Gastrocnemius medialis (tissue), 4 donors: ENCODE measurements around the gene CSF3. TPM values are rescaled to one million over a fixed set of nuclear protein-coding genes. Genes with fewer than 3 reads are reported as not detected.

Experiments
- ATAC-seq, 2 donors: fragments of 150-250 bp; one replicate each; pipeline ENCODE4 v1.9.1; 2016
- DNase-seq, 2 donors: peaks; one replicate each; pipeline ENCODE4 v3.0.0-alpha.2; 2019
- H3K27ac ChIP-seq, 4 donors: fragments of 200-600 bp; sonication (generic); 1 replicate in 1 of 4; 2 replicates in 3 of 4; pipeline ENCODE4 v1.5.1; 2016 to 2018; ENCODE audit warnings: mild to moderate bottlenecking in 2 of 4, moderate library complexity in 1 of 4
- H3K27me3 ChIP-seq, 3 donors: fragments of 200-600 bp; sonication (generic) in 2 of 3; 1 replicate in 1 of 3; 2 replicates in 2 of 3; pipeline versions ENCODE4 v1.5.1 to v1.6.0; 2016 to 2019; ENCODE audit warnings: mild to moderate bottlenecking in 1 of 3, moderate library complexity in 1 of 3
- H3K36me3 ChIP-seq, 2 donors: fragments of 200-600 bp; sonication (generic) in 1 of 2; one replicate each; pipeline ENCODE4 v1.5.1; 2017 to 2018
- H3K4me1 ChIP-seq, 2 donors: fragments of 200-600 bp; sonication (generic) in 1 of 2; one replicate each; pipeline ENCODE4 v1.5.1; 2016 to 2017; ENCODE audit warnings: mild to moderate bottlenecking in 2 of 2
- H3K4me3 ChIP-seq, 4 donors: fragments of 200-600 bp; sonication (generic) in 3 of 4; 1 replicate in 1 of 4; 2 replicates in 3 of 4; pipeline ENCODE4 v1.5.1; 2016 to 2019; ENCODE audit warnings: mild to moderate bottlenecking in 2 of 4
- H3K9me3 ChIP-seq, 3 donors: fragments of 200-600 bp; sonication (generic) in 2 of 3; 1 replicate in 1 of 3; 2 replicates in 2 of 3; pipeline ENCODE4 v1.5.1; 2016 to 2019
- CTCF ChIP-seq, 5 experiments: fragments of 450-650 bp in 3 of 5; fragments of 200-600 bp in 2 of 5; sonication (generic) in 2 of 5; IDR thresholded peaks in 4 of 5; conservative IDR thresholded peaks in 1 of 5; 1 replicate in 4 of 5; 2 replicates in 1 of 5; pipeline ENCODE4 v1.5.1; 2016 to 2019; ENCODE audit warnings: antibody characterized with exemption in 5 of 5, mild to moderate bottlenecking in 3 of 5, moderate library complexity in 3 of 5
- POLR2A ChIP-seq, 2 donors: fragments of 450-650 bp; IDR thresholded peaks; one replicate each; pipeline ENCODE4 v1.6.1; 2017; ENCODE audit warnings: antibody characterized with exemption in 2 of 2, mild to moderate bottlenecking in 2 of 2, moderate library complexity in 2 of 2
- in situ Hi-C, 4 donors: fragments of 200-750 bp; cut with MboI; loops; one replicate each; pipeline versions ENCODE4 v1.15.0 to v1.8.0; 2017; ENCODE audit warnings: low sequenced_read_pairs in 4 of 4
- intact Hi-C: fragments of 100-400 bp; cut with DNase I; formaldehyde crosslinking; loops from one replicate; pipeline ENCODE4 v1.15.1; 2023; ENCODE audit warnings: low total_unique reads
- total RNA-seq, 4 donors: library from RNA; depleted of rRNA; stranded (reverse); fragments of >200 nt; gene quantifications; one replicate each; pipeline versions ENCODE4 v1.1.0 to v1.2.3, GENCODE V29; 2016

Gene CSF3
- total RNA-seq, 4 donors from 2014 or later: 11.4 to 20.6 (median 16.3) TPM

- ATAC-seq (no peak), DNase-seq (no peak)
- Histone ChIP-seq H3K4me3 (no peak overlapping the region), H3K27ac (no peak overlapping the region), H3K9me3 (no peaks in the 10 kb centered on the region), H3K4me1 (peaks cover 4 to 16% of the 10 kb centered on the region in 2 donors), H3K36me3 (peaks cover 0 to 18% of the 10 kb centered on the region in 2 donors), H3K27me3 (no peaks in the 10 kb centered on the region)
- in situ Hi-C loops: no loop called here
- TF ChIP-seq POLR2A (IDR thresholded peaks at IDR 0.05): no peak
- no peak for TF ChIP-seq CTCF (IDR thresholded peaks at IDR 0.05 in 4 of 5, conservative IDR thresholded peaks at IDR 0.05 in 1 of 5)
- intact Hi-C loops: no loop called here
These were observed 41.3 kb downstream of the CSF3 start for GRCh38 chr17:40056379-40057015.

DNA sequence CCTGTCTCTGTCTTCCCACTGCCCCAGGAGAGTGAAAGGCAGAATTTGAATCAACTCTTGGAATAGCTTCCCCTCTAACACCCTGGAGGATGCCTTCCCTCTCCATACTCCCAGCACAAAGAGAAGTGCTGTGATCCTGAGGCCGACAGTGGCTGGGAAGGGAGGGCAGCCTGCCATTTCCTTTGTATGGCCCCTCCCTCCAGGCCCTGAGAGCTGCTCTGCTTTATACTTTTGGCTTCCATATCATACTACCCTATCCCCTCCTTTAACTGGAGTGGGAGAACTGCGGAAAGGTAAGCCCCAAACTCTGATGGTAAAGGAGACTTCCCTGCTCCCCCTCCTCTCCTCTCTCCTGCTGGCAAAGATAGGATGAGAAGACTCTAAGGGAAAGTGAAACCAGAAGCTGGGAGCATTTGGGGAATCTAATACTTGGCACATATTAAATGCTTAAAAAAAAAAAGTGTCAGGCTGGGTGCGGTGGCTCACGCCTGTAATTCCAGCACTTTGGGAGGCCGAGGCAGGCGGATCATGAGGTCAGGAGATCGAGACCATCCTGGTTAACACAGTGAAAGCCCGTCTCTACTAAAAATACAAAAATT lies 43.0 kb downstream of the CSF3 start:
- ATAC-seq: no peak
- no peak for TF ChIP-seq CTCF (IDR thresholded peaks at IDR 0.05 in 4 of 5, conservative IDR thresholded peaks at IDR 0.05 in 1 of 5)
- Histone ChIP-seq H3K27ac (peak overlapping the region; percentile 63 to 77 (median 73)), H3K4me3 (peak overlapping the region in 1 of 4 donors; percentile 14), H3K27me3 (no peaks in the 10 kb centered on the region), H3K36me3 (peaks cover 0 to under 1% of the 10 kb centered on the region in 2 donors), H3K9me3 (no peaks in the 10 kb centered on the region), H3K4me1 (peaks cover 4 to 18% of the 10 kb centered on the region in 2 donors)
- in situ Hi-C loops: no loop called here
- no peak for DNase-seq
- intact Hi-C loops: no loop called here

DNA sequence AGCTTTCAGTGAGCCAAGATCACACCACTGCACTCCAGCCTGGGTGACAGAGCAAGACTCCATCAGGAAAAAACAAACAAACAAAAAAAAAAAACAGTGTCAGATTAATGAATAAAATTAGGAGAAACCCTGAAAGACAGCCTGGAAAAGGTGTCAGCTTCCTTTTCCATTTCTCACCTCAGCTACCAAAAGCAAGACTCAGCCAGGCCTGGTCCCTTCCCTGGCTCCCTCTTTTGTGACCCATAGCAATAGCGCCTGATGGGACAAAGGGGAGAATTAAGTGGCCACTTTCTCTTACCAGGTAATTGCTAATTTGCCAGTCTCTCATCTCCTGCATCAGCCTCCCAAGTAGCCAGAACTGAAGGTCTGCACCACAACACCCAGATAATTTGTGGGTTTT lies 43.6 kb downstream of the CSF3 start:
- in situ Hi-C loops: no loop called here
- intact Hi-C loops: no loop called here
- no peaks in the 10 kb centered on the region for H3K36me3 ChIP-seq
- TF ChIP-seq CTCF (IDR thresholded peaks at IDR 0.05 in 4 of 5, conservative IDR thresholded peaks at IDR 0.05 in 1 of 5) (no peak), POLR2A (IDR thresholded peaks at IDR 0.05) (no peak)
- H3K9me3 ChIP-seq: no peaks in the 10 kb centered on the region
- DNase-seq: no peak
- H3K27ac ChIP-seq: peak overlapping the region; percentile 63 to 77 (median 73)
- no peak overlapping the region for H3K4me3 ChIP-seq
- ATAC-seq: no peak
- H3K27me3 ChIP-seq: no peaks in the 10 kb centered on the region
- peaks cover 8 to 15% of the 10 kb centered on the region in 2 donors for H3K4me1 ChIP-seq

- no peaks in the 10 kb centered on the region for H3K27me3 ChIP-seq
- no peaks in the 10 kb centered on the region for H3K36me3 ChIP-seq
- H3K9me3 ChIP-seq: no peaks in the 10 kb centered on the region
- no peak for ATAC-seq
- in situ Hi-C loops (no loop called here), intact Hi-C loops (loop anchor here (5.0 kb wide), 1 partner anchor 107 kb away; no protein-coding TSS in a partner anchor)
- no peak overlapping the region for H3K4me3 ChIP-seq
- H3K27ac ChIP-seq: peak overlapping the region in 3 of 4 donors; percentile 2 to 20 (median 18)
- no peak for TF ChIP-seq CTCF (IDR thresholded peaks at IDR 0.05 in 4 of 5, conservative IDR thresholded peaks at IDR 0.05 in 1 of 5)
- TF ChIP-seq POLR2A (IDR thresholded peaks at IDR 0.05): no peak
- DNase-seq: no peak
- H3K4me1 ChIP-seq: peaks cover 16 to 22% of the 10 kb centered on the region in 2 donors
These were observed 44.7 kb downstream of the CSF3 start for GRCh38 chr17:40059729-40060475.
